Measurements from ENCODE around the gene TBC1D10A.

Gene TBC1D10A

GRCh38 chr22:30334646-30335045 lies 7.9 kb upstream of the TBC1D10A start:
- H3K36me3 Mint-ChIP-seq, result peaks cover 100% of the 10 kb centered on the region
- no peak for DNase-seq (ENCODE audit: low spot score in 2 of 2)
- H3K4me3 Mint-ChIP-seq, result no peak overlapping the region
- no peaks in the 10 kb centered on the region for H3K9me3 Mint-ChIP-seq
- no peak for ATAC-seq
- peaks cover 10% of the 10 kb centered on the region for H3K4me1 Mint-ChIP-seq
- peak overlapping the region; percentile 80 for H3K27ac Mint-ChIP-seq

- Mint-ChIP-seq H3K36me3 (peaks cover 97% of the 10 kb centered on the region), H3K27ac (no peak overlapping the region), H3K9me3 (no peaks in the 10 kb centered on the region), H3K4me3 (no peak overlapping the region), H3K4me1 (peaks cover 10% of the 10 kb centered on the region)
- ATAC-seq, result no peak
- DNase-seq (ENCODE audit: low spot score in 2 of 2), result no peak
These were observed 7.0 kb upstream of the TBC1D10A start for GRCh38 chr22:30333707-30334087.

DNA sequence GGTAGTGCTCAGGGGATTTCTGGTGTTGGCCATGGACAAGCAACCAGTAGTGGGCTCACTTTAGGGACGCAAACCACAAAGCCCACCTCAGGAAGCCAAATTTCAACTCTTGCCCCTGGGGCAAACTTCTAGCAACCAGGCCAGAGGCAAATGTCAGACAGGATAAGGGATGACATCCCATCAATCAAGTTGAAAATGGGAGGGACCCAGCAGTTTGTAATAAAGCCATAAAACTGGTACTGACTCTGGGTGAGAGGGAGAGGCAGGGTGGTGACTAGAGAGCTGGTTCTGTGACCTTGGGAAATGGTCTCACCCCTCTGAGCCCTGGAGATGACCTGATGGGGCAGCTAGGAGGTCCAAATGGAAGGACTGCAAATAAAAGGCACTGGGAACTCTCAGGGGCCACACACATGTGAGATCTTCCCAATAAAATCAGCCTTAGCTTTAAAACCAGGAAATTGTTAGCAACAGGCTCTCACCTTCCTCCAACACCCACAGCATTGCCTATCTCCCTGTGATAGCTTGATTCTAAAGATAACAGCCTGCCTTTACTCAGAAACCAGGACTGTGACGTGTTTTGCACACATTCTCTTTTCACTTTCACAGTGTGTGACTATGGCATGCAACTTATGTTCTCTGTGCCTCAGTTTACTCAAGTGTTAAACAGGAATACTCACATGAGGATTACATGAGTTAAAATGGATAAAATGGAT lies 6.4 kb upstream of the TBC1D10A start:
- no peak for DNase-seq (ENCODE audit: low spot score in 2 of 2)
- Mint-ChIP-seq H3K27ac (peak overlapping the region; percentile 43), H3K9me3 (no peaks in the 10 kb centered on the region), H3K36me3 (peaks cover 91% of the 10 kb centered on the region), H3K4me1 (peaks cover 10% of the 10 kb centered on the region), H3K4me3 (no peak overlapping the region)
- no peak for ATAC-seq

GRCh38 chr22:30332551-30332950 lies 5.8 kb upstream of the TBC1D10A start:
- Mint-ChIP-seq H3K9me3 (no peaks in the 10 kb centered on the region), H3K4me3 (no peak overlapping the region), H3K4me1 (peaks cover 15% of the 10 kb centered on the region), H3K27ac (peak overlapping the region; percentile 43), H3K36me3 (peaks cover 85% of the 10 kb centered on the region)
- DNase-seq (ENCODE audit: low spot score in 2 of 2) (no peak), ATAC-seq (no peak)

DNA sequence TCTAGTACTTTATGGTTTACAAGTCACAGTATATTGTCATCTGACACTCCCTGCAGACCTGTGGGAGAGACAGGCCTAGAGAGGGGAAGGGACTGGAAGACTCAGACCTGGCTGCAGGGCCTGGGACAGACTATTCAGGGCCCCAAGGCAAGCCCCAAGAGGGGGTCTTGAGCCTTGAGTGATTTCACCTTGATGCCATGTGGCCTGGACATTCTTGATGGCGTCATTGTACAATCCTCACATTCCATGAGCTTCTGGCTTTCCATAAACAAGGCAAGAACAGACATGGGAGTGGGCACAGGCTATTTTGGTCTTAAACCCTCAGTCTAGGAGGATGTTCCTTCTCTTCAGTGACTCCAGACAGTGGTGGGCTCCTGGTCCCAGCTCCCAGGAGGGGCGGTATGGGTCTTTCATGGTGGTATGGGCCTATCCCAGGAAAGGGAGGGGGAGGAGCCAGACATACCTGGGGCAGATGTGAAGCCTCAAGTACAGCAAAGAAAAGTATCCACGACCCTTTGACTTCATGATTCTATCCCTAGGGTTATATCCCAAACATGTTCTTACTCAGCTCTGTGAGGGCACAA lies 1.8 kb upstream of the TBC1D10A start:
- H3K9me3 Mint-ChIP-seq, result no peaks in the 10 kb centered on the region
- peaks cover 57% of the 10 kb centered on the region for H3K36me3 Mint-ChIP-seq
- H3K4me3 Mint-ChIP-seq, result no peak overlapping the region
- ATAC-seq (no peak), DNase-seq (ENCODE audit: low spot score in 2 of 2) (no peak)
- H3K4me1 Mint-ChIP-seq, result peaks cover 36% of the 10 kb centered on the region
- H3K27ac Mint-ChIP-seq, result no peak overlapping the region

DNA sequence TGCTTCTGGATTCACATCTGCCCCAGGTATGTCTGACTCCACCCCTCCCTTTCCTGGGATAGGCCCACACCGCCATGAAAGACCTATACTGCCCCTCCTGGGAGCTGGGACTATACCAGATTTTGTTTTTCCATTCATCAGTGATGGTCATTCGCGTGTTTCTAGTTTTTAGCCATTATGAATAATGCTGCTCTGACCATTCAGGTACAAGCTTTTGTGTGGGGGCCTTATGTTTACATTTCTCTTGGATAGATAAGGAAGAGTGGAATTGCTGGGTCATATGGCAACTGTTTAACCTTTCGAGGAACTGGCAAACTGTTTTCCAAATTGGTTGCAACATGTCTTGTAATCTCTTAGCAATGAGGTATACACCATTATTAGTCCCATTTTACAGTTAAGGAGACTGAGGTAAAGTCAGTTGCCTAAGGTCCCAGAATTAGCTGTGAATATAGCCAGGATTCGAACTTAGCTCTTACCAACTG lies 1.2 kb upstream of the TBC1D10A start:
- H3K27ac Mint-ChIP-seq, result peak overlapping the region; percentile 93
- ATAC-seq, result no peak
- no peak for DNase-seq (ENCODE audit: low spot score in 2 of 2)
- H3K36me3 Mint-ChIP-seq, result peaks cover 55% of the 10 kb centered on the region
- H3K9me3 Mint-ChIP-seq, result no peaks in the 10 kb centered on the region
- peaks cover 41% of the 10 kb centered on the region for H3K4me1 Mint-ChIP-seq
- H3K4me3 Mint-ChIP-seq, result peak overlapping the region; percentile 89

DNA sequence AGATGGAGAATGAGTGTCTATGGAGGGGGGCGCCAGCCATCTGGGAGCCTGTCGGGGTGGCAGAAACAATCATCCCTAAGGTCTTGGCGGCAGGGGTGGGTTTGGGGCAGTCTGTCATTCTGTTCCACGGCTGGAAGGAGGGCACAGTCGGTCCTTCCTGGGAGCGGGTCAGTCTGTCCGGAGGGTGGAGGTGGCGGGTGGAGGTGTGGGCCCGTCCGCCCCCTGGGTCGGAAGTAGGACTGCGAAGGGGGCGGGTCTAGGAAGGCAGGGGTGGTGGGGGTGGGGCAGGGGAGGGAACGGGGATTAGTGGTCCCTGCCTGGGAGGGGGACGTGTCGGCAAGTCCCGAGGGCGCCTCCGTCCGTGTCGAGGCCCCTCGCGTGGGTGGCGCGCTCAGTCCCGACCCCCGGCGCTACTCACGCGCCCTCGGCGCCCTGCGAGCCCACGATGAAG lies 461 bp downstream of the TBC1D10A start:
- Mint-ChIP-seq H3K4me1 (peaks cover 52% of the 10 kb centered on the region), H3K9me3 (no peaks in the 10 kb centered on the region), H3K27ac (peak overlapping the region; percentile 90), H3K4me3 (peak overlapping the region; percentile 89), H3K36me3 (peaks cover 52% of the 10 kb centered on the region)
- no peak for DNase-seq (ENCODE audit: low spot score in 2 of 2)
- peak; percentile 43 for ATAC-seq

- H3K36me3 Mint-ChIP-seq, result peaks cover 52% of the 10 kb centered on the region
- H3K27ac Mint-ChIP-seq, result peak overlapping the region; percentile 90
These were observed 952 bp downstream of the TBC1D10A start for GRCh38 chr22:30325724-30326254.

GRCh38 chr22:30325065-30325720 lies 1.5 kb downstream of the TBC1D10A start:
- ATAC-seq (no peak), DNase-seq (ENCODE audit: low spot score in 2 of 2) (no peak)
- Mint-ChIP-seq H3K4me3 (peak overlapping the region; percentile 89), H3K36me3 (peaks cover 51% of the 10 kb centered on the region), H3K27ac (peak overlapping the region; percentile 90), H3K9me3 (no peaks in the 10 kb centered on the region), H3K4me1 (peaks cover 62% of the 10 kb centered on the region)

More at GRCh38 chr22:30325724-30326254, 952 bp downstream of the TBC1D10A start:
- ATAC-seq, result no peak
- DNase-seq (ENCODE audit: low spot score in 2 of 2), result no peak
- H3K9me3 Mint-ChIP-seq, result no peaks in the 10 kb centered on the region
- H3K4me1 Mint-ChIP-seq, result peaks cover 56% of the 10 kb centered on the region
- H3K4me3 Mint-ChIP-seq, result peak overlapping the region; percentile 89

GRCh38 chr22:30324014-30324730 lies 2.6 kb downstream of the TBC1D10A start:
- Mint-ChIP-seq H3K36me3 (peaks cover 41% of the 10 kb centered on the region), H3K9me3 (no peaks in the 10 kb centered on the region), H3K4me1 (peaks cover 73% of the 10 kb centered on the region), H3K4me3 (peak overlapping the region; percentile 89), H3K27ac (peak overlapping the region; percentile 90)
- DNase-seq (ENCODE audit: low spot score in 2 of 2), result peak in 1 of 2 donors; percentile 61
- ATAC-seq, result peak; percentile 31

- H3K36me3 Mint-ChIP-seq, result peaks cover 39% of the 10 kb centered on the region
These were observed 3.5 kb downstream of the TBC1D10A start for GRCh38 chr22:30323246-30323645.

GRCh38 chr22:30321461-30321860 lies 5.3 kb downstream of the TBC1D10A start:
- Mint-ChIP-seq H3K9me3 (no peaks in the 10 kb centered on the region), H3K27ac (peak overlapping the region; percentile 81), H3K4me3 (no peak overlapping the region), H3K4me1 (peaks cover 84% of the 10 kb centered on the region), H3K36me3 (peaks cover 39% of the 10 kb centered on the region)
- DNase-seq (ENCODE audit: low spot score in 2 of 2), result no peak
- ATAC-seq, result no peak

More at GRCh38 chr22:30323246-30323645, 3.5 kb downstream of the TBC1D10A start:
- H3K4me1 Mint-ChIP-seq, result peaks cover 82% of the 10 kb centered on the region
- ATAC-seq, result no peak
- peak overlapping the region; percentile 89 for H3K4me3 Mint-ChIP-seq
- no peak for DNase-seq (ENCODE audit: low spot score in 2 of 2)
- no peaks in the 10 kb centered on the region for H3K9me3 Mint-ChIP-seq
- peak overlapping the region; percentile 90 for H3K27ac Mint-ChIP-seq

- no peak for ATAC-seq
- no peak for DNase-seq (ENCODE audit: low spot score in 2 of 2)
- Mint-ChIP-seq H3K27ac (peak overlapping the region; percentile 81), H3K4me3 (no peak overlapping the region), H3K9me3 (no peaks in the 10 kb centered on the region), H3K4me1 (peaks cover 86% of the 10 kb centered on the region), H3K36me3 (peaks cover 35% of the 10 kb centered on the region)
These were observed 6.7 kb downstream of the TBC1D10A start for GRCh38 chr22:30320021-30320556.

DNA sequence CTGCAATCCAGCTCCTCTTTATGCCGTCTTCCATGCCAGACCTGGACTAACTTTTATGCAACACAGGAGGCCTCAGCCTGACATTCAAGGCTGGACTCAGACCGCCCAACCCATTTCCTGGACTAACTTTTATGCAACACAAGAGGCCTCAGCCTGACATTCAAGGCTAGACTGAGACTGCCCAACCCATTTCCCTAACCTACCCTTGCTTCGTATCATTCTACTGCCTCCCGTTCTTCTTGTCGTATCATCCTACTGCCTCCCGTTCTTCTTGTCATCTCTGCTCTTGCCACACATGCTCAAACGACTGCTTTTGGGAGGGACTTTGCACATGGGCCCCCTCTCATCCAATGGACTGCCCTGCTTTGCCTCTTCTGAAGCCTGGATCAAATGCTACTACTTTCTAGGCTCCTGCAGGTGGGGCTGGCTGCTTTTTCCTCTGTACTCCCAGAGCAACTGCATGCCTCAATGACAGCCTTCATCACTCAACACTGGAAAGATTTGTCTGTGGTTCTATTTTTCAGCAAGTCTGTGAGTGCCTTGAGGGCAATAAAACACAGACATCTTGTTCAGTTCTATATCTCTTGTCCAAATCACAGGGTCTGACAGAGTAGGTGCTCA lies 7.8 kb downstream of the TBC1D10A start:
- Mint-ChIP-seq H3K9me3 (no peaks in the 10 kb centered on the region), H3K27ac (peak overlapping the region; percentile 81), H3K4me1 (peaks cover 86% of the 10 kb centered on the region), H3K36me3 (peaks cover 37% of the 10 kb centered on the region), H3K4me3 (no peak overlapping the region)
- ATAC-seq (no peak), DNase-seq (ENCODE audit: low spot score in 2 of 2) (no peak)

All from stimulated activated effector memory CD8-positive, alpha-beta T cell treated with anti-CD3 and anti-CD28 coated beads, Interleukin-12 subunit alpha, Interleukin-12 subunit beta, amount 100 ng/mL, for 72 hours (primary cell).